Caki2 (cell line): ENCODE results near the gene RNF213. TPM values are rescaled to one million over a fixed set of nuclear protein-coding genes. Genes with fewer than 3 reads are reported as not detected.

Experiments used
- DNase-seq: peaks from one replicate; pipeline ENCODE4 v3.0.0-alpha.2; 2015; ENCODE audit warnings: low read depth
- in situ Hi-C: cut with HindIII; loops from 2 replicates; pipeline ENCODE4 v1.10.0; 2016; ENCODE audit warnings: low sequenced_read_pairs, low pct_unique_long_range_greater_than_20kb, mixed read lengths
- total RNA-seq: library from RNA; depleted of rRNA; stranded (reverse); fragments of >200 nt; shearing (Covaris generic); gene quantifications from 2 replicates; pipeline ENCODE4 v1.2.3, GENCODE V29; 2014; ENCODE audit warnings: low replicate concordance

Gene RNF213
- total RNA-seq, 1 experiment from 2014 or later = 49.8 TPM

DNA sequence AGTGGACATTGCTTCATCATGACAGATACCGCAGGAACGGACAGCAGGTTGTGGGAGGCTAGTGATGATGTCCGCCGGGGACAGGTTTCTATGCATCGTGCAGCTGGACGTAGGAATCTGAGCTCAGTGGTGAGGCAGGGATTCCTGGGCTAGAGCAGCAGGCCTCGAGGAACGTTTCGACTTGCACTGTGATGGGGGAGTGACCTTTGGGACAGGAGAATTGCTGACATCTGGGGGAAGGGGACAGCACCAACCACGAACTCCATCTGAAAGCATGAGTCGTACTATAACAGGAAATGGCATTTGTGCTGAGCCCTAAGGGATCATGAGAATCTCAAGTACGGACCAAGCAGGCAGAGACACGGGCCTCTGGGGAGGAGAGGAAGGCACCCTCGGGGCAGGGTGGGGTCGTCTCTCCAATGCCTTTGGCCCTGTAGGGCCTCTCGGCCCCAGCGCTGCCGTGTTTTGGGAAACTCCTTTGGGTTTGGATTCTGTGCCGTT is 88.5 kb downstream of the RNF213 start:
- no peak for DNase-seq
- in situ Hi-C loops = no loop called here

DNA sequence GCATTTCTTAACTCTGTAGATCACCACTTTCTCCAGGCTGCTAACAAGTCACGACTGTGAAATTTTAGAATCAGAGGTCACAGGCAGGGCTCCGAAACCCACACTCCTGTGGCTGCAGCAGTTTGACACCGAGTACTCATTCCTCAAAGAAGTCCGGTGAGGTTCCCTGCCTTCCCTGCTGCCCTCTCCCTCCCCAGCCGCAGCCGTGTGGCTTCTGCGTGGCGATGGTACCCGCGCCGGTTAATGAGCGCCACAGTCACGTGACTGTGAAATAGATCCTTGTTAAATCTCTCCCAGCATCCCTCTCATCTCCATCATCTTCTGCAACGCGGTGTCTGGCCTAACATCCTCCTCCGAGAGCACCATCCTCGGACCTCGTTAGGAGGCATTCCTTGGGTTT is 89.1 kb downstream of the RNF213 start:
- in situ Hi-C loops = no loop called here
- no peak for DNase-seq

DNA sequence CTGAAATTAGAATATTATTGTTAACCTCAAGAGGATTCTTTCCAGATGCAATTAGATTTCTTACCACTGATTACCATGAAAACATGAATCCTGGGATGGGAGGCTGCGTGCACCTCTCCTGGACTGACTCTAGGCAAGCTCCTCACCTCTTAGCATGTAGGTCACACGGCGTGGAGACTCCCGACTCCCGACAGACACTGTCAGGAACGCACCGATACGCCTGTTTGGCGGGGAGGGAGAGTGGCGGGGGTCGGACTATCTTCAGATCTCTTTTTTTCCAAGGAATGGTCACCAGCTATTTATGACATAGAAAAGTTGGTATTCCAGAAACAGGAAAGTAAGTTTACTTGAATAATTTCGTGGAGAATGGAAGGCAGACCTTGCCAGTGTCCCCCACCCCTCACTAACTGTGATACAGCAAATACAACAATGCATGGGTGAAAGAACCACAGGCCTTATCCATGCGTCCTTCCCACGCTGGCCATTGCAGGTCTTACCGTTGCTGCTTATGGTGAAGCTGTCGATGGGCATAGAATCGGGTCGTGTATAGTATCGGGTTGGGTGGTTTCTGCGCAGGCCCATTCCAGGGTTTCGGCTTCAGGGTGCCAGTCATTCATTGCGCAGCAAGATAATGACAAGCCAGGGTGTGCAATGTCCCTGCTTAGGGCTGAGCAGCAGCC is 91.7 kb downstream of the RNF213 start:
- in situ Hi-C loops = no loop called here
- no peak for DNase-seq

DNA sequence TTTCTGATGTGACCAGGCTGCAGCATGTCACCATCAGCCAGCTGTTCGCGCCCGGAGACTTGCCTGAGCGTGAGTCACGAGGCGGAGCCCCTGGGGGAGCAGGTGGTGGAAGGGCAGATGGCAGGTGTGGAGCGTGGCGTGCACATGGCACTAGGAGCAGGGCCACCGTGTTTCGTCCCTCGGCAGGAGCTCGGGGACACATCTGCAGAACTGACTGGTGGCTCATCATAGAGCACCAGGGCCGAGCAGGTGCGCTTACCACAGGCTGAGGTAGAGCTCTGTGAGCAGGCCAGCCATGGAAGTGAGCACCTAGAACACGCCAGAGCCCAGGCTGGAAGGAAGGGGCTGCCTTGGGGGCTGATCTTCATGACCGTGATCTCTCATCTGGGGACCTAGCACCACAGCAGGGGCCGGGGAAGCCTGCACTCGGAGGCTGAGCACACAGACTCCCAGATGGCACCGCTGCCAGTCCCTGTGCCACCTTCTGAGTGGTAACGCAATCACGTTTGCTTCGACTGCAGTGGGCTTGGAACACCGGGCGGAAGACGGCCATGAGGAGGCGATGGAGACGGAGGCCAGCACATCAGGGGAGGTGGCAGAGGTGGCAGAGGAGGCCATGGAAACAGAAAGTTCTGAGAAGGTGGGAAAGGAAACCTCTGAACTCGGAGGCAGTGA is 92.5 kb downstream of the RNF213 start:
- no peak for DNase-seq
- in situ Hi-C loops = no loop called here

DNA sequence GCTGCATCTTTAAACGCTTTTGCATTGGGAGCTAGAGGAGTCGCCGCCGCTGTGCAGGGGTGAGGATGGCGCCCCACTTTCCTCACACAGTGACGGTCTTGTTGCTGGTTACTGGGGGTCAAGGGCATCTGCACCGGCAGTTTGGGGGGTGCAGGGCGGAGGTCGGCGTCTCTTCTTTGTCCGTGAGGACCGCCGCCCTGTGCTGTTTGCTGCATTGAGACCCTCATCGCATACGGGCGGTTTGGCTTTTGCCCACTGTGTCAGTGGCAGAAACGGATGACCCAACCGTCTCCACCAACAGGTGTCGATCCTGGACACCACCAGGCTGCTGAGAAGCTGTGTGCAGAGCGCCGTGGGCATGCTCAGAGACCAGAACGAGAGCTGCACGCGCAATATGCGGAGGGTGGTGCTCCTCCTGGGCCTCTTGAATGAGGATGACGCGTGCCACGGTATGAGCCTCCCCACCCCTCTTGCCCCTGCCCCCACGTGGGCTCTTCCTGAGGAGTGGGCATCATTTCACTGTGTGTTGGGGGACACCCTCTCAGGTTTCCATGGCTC is 93.1 kb downstream of the RNF213 start:
- DNase-seq = no peak
- in situ Hi-C loops = no loop called here

DNA sequence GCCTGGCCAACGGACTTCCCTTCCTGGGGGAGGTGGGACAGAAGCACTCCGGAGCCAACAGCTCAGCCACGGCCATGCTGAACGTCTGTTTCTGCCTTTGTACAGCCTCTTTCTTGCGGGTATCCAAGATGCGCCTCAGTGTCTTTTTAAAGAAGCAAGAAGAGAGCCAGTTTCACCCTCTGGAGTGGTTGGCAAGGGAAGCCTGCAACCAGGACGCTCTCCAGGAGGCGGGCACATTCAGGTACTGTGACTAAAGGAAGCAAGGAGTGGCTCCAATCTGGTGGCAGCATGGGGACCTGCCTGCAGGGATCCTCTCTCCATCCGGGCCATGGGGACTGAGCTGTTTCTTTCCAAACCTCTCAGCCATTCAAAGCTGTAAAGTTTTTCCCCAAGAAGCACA is 93.7 kb downstream of the RNF213 start:
- in situ Hi-C loops = no loop called here
- no peak for DNase-seq

DNA sequence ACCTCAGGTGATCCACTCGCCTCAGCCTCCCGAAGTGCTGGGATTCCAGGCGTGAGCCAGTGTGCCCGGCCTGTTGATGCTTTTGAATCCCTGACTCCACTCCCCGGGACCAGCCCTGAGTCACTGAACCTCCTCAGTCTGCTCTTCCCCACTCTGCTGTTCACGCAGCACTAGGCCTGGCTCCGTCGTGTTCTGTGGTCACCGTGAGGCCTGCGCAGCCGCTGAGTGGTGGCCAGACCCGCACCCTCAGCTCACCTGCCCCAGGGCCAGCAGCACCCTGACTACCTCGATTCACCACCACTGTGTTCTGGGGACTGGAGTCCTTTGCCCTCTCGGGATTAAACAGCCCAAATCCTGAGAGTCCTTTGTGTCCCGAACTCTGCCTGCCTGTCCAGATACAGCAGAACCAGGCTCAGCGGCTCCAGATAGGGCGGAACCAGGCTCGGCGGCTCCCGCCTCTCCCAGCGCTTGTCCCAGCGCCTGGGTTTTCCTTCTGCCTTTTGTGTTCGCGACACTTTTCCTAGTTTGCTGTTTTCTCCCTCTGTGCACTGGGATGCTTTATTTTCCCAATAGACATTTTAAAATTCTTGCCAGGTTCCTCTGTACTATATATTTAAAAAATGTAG is 95.7 kb downstream of the RNF213 start:
- in situ Hi-C loops = no loop called here
- DNase-seq = no peak

DNA sequence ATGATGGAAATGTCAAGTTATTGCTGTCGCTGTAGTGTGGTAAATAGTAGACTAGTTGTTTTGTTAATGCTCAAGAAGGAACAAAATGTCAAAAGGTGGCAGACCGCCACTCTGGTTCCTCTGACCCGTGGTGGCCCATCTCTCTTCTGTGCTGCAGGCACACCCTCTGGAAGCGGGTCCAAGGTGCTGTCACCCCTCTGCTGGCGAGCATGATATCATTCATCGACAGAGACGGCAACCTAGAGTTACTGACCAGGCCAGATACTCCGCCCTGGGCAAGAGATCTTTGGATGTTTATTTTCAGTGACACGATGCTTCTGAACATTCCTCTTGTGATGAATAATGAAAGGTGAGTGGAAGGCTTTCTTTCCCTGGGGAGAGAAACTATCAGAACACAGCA is 97.5 kb downstream of the RNF213 start:
- in situ Hi-C loops = no loop called here
- no peak for DNase-seq

DNA sequence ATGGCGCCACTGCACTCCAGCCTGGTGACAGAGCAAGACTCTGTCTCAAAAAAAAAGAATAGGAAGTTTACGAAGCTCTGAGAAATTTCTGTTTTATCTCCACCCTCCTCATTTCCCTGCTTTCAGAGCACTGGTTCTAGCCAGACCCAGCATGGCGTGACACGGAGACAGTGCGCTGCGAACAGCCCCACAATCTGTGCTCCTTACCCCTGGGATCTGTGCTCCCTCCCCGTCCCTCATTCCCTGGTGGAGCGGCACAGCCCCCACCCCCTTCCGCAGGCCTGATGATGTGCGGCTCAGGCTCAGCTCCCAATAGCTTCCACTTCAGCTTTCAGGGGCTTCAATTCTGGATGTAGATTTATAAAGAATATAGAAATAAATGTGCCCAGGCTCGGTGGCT is 98.2 kb downstream of the RNF213 start:
- DNase-seq = no peak
- in situ Hi-C loops = no loop called here

DNA sequence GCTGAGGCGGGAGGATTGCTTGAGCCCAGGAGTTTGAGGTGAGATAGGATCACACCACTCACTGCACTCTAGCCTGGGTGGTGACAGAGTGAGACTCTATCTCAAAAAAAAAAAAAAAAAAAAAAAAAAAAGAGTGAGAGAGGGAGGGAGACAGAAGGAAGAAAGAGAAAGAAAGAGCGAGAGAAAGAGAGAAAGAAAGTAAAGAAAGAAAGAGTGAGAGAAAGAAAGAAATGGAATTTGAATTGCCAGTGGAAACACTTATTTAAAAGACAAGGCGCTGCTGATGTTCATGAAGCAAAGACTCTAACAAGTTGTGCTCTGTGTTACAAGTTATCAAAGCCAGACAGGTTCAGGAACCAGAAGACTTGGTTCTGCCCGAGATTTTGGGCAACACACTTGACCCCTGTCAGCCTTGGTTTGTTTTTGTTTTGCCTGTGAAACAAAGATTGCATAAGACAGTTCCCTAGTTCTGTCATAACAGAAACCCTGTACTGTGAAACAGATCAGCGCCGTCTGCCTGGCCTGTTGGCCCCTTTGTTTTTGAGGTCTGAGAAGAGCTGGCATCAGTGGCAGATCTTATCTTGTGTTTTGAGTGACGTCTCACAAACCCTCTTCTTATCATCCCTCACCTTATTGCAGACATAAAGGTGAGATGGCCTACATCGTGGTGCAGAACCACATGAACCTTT is 98.9 kb downstream of the RNF213 start:
- no peak for DNase-seq
- in situ Hi-C loops = no loop called here

DNA sequence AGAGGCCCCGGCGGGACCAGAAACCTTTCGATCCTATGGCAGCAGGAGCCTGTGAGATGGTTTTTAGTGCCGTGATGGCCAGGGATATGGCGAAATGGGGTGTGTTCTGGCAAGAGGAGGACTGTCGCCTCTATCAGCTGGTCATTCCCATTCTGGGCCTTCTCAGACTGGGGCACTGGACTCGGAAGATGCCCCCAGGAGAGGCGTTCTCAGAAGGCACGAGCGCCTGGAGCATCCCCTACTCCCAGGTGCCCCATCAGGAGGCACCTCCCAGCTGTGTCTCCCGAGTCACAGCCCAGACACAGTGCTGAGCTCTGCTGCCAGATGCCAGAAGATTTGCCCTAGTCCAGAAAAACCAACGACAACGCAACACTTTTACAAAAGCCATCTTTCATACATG is 99.7 kb downstream of the RNF213 start:
- in situ Hi-C loops = no loop called here
- DNase-seq = no peak

DNA sequence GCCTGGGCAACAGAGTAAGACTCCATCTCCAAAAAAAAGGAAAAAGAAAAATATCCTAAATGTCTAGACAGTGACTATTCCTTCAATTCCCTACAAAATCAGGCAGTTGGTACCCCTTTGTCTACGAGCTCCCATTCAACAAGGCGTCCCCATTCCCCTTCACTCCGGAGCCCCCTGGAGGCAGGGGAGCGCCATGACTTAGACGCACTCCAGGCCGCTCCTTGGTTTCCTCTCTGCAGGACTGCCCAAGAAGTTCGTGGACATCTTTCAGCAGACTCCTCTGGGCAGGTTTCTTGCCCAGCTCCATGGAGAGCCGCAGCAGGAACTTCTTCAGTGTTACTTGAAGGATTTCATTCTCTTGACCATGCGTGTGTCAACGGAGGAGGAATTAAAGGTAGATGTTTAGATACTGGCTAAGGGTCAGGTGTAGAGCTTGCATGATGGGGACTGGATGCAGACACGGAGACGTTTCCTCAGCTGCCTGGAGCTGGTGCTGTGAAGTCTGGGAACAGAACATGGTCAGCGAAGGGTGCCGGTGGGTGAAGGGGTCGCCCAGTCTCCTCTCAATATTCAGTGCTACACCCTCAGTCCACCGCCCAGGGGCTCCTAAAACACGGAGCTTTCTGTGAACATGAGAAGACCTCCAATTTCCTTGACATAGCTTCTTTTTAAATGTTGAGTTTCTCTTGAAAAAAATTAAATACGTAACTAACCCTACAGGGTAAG is 101.0 kb downstream of the RNF213 start:
- in situ Hi-C loops = no loop called here
- DNase-seq = no peak

DNA sequence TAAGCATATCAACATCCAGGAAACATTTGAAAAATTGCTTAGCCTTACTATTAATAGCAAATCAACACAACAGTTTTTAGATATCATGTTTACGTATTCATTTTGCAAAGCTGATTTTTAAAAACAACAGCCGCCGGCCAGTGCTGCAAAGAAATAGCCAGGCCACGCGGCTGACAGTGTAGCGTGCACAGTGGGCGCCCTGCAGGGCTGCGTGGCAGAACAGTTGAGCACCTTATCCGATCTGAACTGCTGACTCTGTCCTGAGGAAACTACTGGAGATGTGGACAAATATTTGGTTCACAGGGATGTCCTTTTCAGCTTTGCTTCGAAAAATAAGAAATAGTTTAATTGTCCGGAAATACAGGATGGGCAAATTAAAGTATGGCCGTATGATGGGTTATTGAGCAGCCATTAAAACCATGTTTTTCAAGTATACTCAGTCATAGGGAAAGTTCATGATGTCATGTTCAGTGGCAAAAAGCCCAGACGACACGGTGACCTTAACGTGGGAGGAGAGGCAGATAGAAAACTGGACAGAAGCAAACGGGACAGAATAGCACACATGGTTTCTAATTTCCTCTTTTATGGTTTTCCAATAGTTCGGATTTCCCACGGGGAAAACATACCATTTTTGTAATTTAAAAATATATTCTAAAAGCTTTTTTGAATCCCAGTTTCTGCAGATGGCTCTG is 101.9 kb downstream of the RNF213 start:
- no peak for DNase-seq
- in situ Hi-C loops = no loop called here

DNA sequence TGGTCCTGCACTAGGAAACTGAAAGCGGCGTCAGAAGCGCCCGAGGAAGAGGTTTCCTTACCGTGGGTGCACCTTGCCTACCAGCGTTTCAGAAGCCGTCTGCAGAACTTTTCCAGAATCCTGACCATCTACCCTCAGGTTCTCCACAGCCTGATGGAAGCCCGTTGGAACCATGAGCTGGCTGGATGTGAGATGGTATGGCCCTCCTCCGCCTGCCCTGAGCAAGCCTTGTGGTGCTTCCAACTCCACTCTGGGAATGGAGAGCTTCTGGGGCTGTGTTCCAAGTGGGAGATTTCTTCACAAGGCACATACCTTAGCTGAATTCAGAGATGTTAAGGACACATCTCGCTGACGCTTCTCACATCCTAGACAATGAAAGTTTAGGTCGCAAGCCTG is 102.5 kb downstream of the RNF213 start:
- no peak for DNase-seq
- in situ Hi-C loops = no loop called here

DNA sequence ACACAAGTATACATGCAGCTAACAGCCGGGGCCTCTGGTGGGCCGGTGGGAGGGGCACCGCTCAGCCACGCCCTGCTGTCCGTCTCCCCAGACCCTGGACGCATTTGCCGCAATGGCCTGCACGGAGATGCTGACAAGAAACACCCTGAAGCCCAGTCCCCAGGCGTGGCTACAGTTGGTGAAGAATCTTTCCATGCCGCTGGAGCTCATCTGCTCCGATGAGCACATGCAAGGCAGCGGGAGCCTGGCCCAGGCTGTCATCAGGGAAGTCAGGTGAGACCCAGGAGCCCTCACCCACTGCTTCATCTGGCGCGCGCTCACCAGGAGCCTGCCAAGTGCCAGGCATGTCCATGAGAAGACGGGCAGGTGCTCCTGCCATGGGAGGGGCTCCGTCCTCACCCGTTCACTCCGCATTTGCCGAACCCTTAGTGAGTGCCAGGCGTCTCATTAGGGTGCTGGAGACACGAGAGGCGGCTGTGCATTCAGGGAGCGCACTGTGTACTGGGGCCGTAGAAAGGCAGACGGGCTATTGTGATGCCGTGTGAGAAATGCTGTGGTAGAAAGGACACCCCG is 103.0 kb downstream of the RNF213 start:
- no peak for DNase-seq
- in situ Hi-C loops = no loop called here

DNA sequence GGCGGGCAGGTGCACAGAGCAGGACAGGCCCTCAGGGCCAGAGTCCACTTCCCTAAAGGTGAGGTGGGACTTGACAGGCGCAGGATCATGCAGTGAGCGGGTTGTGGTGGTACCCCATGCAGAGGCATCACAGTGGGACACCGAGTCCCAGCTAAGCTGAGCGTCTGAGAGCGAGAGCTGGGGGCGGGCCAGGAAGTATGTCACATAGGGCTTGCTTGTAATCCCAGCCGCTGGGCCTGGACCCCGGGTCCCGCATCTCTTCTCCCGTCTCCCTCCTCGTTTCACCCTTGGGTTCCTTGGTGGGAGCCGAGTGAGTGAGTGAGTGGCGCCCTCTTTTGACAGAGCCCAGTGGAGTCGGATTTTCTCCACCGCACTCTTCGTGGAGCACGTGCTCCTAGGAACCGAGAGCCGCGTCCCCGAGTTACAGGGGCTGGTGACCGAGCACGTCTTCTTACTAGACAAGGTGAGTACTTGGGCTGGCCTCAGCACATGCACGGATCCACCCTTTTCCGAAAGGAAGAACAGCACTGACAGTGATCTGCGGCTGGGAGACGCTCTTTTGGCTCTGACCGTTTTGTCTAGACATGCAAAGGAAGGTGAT is 103.5 kb downstream of the RNF213 start:
- no peak for DNase-seq
- in situ Hi-C loops = no loop called here
